Hematopoietic multipotent progenitor cell treated with erythropoietin and hydrocortisone succinate and interleukin-3 and kit ligand, for 4 days (in vitro differentiated cells): ENCODE measurements around the gene TBC1D9.

Experiments used
- DNase-seq: peaks from one replicate; pipeline ENCODE4 v3.0.0-alpha.2; 2015

The TBC1D9 gene

GRCh38 chr4:140719686-140720085 lies 36.5 kb downstream of the TBC1D9 start:
- DNase-seq = no peak

GRCh38 chr4:140719022-140719421 lies 37.2 kb downstream of the TBC1D9 start:
- no peak for DNase-seq

- peak; percentile 14 for DNase-seq
These were observed 37.8 kb downstream of the TBC1D9 start for GRCh38 chr4:140718241-140718952.

GRCh38 chr4:140717313-140717712 lies 38.9 kb downstream of the TBC1D9 start:
- DNase-seq = no peak

- DNase-seq = no peak
These were observed 41.1 kb downstream of the TBC1D9 start for GRCh38 chr4:140715119-140715518.

GRCh38 chr4:140711910-140712309 lies 44.3 kb downstream of the TBC1D9 start:
- peak; percentile 21 for DNase-seq

GRCh38 chr4:140710908-140711622 lies 45.1 kb downstream of the TBC1D9 start:
- no peak for DNase-seq

- no peak for DNase-seq
These were observed 48.9 kb downstream of the TBC1D9 start for GRCh38 chr4:140707325-140707724.

- no peak for DNase-seq
These were observed 49.5 kb downstream of the TBC1D9 start for GRCh38 chr4:140706665-140707064.

- DNase-seq = no peak
These were observed 49.9 kb downstream of the TBC1D9 start for GRCh38 chr4:140706276-140706625.

GRCh38 chr4:140705625-140706275 lies 50.4 kb downstream of the TBC1D9 start:
- no peak for DNase-seq

- DNase-seq = no peak
These were observed 51.2 kb downstream of the TBC1D9 start for GRCh38 chr4:140704964-140705363.

GRCh38 chr4:140704392-140704960 lies 51.7 kb downstream of the TBC1D9 start:
- DNase-seq = no peak

GRCh38 chr4:140703463-140703862 lies 52.7 kb downstream of the TBC1D9 start:
- DNase-seq = no peak

- no peak for DNase-seq
These were observed 54.0 kb downstream of the TBC1D9 start for GRCh38 chr4:140702096-140702757.

GRCh38 chr4:140701071-140701470 lies 55.1 kb downstream of the TBC1D9 start:
- no peak for DNase-seq

GRCh38 chr4:140697709-140698560 lies 58.2 kb downstream of the TBC1D9 start:
- no peak for DNase-seq

- no peak for DNase-seq
These were observed 60.7 kb downstream of the TBC1D9 start for GRCh38 chr4:140695483-140695882.

- no peak for DNase-seq
These were observed 62.6 kb downstream of the TBC1D9 start for GRCh38 chr4:140693562-140693961.

- no peak for DNase-seq
These were observed 64.8 kb downstream of the TBC1D9 start for GRCh38 chr4:140691369-140691768.

GRCh38 chr4:140690093-140690492 lies 66.1 kb downstream of the TBC1D9 start:
- no peak for DNase-seq

- no peak for DNase-seq
These were observed 66.6 kb downstream of the TBC1D9 start for GRCh38 chr4:140689623-140690022.
